Fibroblast of skin of left quadriceps (primary cell): ENCODE data around the gene HSPA1A.
"Not testable (repeated sequence)": the region's sequence is repeated elsewhere in the genome, so short reads cannot be mapped to it uniquely, and the experiment has no call there.

Source experiments
- DNase-seq, 2 experiments: peaks; one replicate each; pipeline ENCODE4 v3.0.0-alpha.2; 2013; ENCODE audit warnings: low read depth in 2 of 2

HSPA1A gene

GRCh38 chr6:31836474-31837368 lies 21.4 kb downstream of the HSPA1A start:
- DNase-seq: no peak

DNA sequence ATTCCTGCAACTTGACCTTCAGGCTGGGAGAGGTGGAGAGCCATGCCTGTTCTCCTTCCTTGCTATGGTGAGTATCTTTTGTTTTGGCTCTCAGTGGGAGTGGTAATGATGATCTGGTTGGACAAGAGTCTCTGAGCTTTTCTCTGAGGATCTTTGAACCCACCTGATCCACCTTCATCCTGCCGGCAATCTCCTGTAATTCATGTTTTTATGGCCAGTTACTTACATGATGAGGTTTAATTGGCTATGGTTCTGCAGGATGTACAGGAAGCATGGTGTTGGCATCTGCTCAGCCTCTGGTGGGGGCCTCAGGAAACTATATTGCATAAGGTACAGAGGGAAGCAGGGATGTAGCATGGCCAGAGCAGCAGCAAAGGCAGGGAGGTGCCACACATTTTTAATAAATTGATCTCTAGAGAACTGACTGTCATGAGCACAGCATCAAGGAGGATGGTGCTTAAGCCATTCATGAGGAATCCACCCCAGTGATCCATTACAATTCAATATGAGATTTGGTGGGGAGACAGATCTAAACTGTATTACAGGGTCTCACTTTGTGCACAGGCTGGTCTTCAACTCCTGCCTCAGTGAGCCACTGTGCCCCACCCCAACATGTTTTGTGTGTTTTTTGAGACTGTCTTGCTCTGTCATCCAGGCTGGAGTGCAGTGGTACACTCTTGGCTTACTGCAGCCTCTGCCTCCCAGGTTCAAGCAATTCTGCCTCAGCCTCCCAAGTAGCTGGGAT lies 22.2 kb downstream of the HSPA1A start:
- DNase-seq: no peak

DNA sequence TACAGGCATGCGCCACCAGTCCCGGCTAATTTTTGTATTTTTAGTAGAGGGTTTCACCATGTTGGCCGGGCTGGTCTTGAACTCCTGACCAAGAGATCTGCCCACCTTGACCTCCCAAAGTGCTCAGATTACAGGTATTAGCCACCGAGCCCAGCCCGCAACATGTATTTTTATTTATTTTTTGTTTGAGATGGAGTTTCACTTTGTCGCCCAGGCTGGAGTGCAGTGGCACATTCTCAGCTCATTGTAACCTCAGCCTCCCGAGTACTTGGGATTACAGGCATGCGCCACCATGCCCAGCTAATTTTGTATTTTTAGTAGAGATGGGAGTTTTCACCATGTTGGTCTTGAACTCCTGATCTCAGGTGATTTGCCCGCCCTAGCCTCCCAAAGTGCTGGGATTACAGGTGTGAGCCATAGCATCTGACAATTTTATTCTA lies 22.8 kb downstream of the HSPA1A start:
- not testable (repeated sequence) for DNase-seq

DNA sequence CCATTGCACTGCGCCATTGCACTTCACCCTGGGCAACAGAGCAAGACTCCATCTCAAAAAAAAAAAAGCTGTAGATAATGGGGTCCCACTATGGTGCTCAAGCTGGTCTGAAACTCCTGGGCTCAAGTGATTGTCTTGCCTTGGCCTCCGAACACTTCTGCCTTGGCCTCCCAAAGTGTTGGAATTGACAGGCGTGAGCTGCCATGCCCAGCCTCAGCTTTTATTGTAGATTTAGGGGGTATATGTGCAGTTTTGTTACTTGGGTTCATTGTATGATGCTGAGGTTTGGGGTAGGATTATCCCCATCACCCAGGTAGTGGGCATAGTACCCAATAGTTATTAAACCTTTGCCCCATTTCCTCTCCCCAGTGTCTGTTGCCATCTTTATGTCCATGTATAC lies 23.6 kb downstream of the HSPA1A start:
- no peak for DNase-seq

DNA sequence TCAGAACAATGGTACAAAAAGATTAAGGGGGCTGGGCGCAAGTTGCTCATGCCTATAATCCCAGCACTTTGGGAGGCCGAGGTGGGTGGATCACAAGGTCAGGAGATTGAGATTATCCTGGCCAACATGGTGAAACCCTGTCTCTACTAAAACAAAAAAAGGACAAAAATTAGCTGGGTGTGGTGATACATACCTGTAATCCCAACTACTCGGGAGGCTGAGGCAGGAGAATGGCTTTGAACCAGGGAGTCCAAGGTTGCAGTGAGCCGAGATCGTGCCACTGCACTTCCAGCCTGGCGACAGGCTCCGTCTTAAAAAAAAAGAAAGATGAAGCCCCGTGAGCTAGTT lies 24.4 kb downstream of the HSPA1A start:
- not testable (repeated sequence) for DNase-seq

DNA sequence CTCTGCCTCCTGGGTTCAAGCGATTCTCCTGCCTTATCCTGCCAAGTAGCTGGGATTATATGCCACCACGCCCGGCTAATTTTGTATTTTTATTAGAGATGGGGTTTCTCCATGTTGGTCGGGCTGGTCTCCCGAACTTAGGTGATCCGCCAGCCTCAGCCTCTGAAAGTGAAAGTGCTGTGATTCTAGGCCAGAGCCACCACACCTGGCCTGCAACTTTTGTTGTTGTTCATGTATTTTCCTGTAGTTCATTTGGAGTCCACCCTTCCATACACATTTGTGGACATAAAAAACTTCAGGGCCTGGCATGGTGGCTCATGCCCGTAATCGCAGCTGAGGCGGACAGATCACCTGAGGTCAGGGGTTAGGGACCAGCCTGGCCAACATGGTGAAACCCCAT lies 26.7 kb downstream of the HSPA1A start:
- no peak for DNase-seq

- DNase-seq: no peak
Observed at GRCh38 chr6:31844507-31844906, 29.2 kb downstream of the HSPA1A start.

GRCh38 chr6:31847276-31847978 lies 32.1 kb downstream of the HSPA1A start:
- no peak for DNase-seq

GRCh38 chr6:31850765-31851484 lies 35.6 kb downstream of the HSPA1A start:
- no peak for DNase-seq

- DNase-seq: no peak
Observed at GRCh38 chr6:31851485-31851832, 36.1 kb downstream of the HSPA1A start.

DNA sequence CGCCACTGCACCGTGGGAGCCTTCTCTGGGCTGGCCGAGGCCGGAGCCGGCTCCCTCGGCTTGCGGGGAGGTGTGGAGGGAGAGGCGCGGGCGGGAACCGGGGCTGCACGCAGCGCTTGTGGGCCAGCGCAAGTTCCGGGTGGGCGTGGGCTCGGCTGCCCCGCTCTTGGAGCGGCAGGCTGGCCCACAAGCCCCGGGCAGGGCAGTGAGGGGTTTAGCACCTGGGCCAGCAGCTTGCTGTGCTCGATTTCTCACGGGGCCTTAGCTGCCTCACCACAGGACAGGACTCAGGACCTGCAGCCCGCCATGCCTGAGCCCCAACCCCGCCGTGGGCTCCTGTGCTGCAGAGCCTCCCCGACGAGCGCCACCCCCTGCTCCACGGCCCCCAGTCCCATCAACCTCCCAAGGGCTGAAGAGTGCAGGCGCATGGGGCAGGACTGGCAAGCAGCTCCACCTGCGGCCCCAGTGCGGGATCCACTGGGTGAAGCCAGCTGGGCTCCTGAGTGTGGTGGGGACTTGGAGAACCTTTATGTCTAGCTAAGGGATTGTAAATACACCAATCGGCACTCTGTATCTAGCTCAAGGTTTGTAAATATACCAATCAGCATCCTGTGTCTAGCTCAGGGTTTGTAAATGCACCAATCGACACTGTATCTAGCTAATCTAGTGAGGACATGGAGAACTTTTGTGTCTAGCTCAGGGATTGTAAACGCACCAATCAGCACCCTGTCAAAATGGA lies 36.8 kb downstream of the HSPA1A start:
- DNase-seq: not testable (repeated sequence)

- not testable (repeated sequence) for DNase-seq
Observed at GRCh38 chr6:31857774-31858173, 42.4 kb downstream of the HSPA1A start.

DNA sequence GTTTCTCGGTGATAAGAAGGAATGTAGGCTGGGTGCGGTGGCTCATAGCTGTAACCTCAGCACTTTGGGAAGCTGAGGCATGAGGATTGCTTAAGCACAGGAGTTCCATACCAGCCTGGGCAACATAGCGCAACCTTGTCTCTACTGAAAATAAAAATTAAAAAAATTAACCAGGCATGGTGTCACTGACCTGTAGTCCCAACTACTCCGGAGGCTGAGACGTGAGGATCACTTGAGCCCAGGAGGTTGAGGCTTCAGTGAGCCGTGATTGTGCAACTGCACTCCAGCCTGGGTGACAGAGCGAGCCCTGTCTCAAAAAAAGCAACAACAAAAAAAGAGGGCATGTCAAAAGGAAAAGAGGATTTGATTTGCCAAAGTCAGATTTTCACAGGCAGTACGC lies 43.4 kb downstream of the HSPA1A start:
- DNase-seq: no peak

- no peak for DNase-seq
Observed at GRCh38 chr6:31859923-31860322, 44.6 kb downstream of the HSPA1A start.

DNA sequence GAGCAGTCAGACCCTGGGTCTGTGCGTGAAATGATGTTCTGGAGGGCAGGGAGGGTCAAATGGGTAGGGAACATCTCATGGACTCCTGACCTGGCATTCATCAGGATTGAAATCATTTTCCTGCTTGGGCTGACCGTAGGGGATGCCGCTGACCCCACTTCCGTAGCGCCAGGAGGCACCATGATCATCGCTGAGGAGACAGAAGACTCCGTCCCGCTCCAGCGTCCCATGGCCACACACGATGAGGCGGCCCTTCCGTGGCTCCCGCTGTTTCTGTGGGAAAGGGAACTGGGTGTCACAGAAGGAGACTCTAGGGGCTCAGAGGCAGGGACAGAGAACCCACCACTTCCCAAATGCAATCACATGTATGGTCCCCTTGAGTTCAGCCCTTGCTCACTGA lies 45.0 kb downstream of the HSPA1A start:
- DNase-seq: no peak

GRCh38 chr6:31861150-31861549 lies 45.8 kb downstream of the HSPA1A start:
- DNase-seq: no peak

DNA sequence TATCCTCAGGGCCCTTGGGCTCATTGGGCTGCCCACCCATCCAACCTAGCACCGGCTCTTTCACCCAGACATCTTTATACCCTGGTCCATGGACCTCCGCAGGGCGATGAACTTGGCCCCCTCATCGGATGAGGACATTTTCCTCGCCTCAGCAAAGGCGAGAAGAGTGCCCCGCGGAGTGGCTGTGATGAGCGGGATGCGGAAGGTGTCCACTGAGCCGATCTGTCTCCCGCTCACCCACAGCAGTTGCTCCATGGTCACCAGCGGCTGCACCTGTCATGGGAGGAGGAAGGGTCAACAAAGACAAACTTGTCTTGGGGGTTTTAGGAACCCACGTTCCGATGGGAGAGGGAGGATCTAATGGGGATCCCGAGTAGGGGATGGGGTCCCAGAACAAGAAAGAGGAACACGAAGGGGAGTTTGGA lies 46.6 kb downstream of the HSPA1A start:
- no peak for DNase-seq

DNA sequence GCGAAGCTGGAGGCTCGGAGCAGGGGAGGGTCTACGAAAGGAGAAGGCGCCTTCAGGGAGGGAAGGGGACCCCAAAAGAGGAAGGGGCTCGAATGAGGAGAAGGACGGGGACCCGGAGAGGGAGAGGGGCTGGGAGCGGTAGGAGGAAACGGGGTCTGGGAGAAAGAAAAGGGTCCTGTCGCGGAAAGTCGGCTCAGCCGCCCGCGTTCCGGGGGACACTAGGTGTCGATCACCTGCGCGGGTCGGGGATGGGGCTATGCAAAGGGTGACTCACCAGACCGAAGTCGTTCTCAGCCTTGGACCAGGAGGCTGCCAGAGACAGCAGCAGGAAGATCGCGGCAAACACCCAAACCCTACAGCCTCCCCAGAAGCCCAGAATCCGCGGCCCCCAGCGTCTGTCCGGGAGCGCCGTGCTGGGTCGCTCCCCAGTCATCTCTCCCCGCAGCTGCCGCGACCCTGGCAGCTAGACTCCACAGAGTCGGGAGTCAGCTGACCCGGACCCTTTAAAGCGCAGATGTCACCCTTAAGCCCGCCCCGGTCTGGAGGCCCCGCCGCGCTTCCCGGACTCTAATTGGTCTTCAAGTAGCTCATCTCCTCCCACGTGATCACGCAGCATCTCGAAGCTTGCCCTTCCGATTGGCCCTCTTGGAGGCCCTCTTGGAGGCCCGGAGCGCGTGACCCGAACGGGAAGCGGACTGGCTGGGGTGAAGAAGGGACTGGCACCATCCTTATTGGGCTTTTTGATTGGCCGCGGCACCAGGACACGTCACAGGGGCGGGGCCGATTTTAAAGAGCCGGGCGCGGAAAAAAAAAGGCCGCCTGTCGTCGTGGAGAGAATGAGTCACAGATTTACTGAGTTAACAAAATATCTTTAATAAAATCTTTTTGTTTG lies 47.2 kb downstream of the HSPA1A start, which contains the start of gene NEU1:
Gene NEU1, minus strand, starts transcription at position 478 of the 892 bp plus-strand sequence. Its CDS starts 45 bp downstream, at position 433.
- peak; percentile 100 for DNase-seq

DNA sequence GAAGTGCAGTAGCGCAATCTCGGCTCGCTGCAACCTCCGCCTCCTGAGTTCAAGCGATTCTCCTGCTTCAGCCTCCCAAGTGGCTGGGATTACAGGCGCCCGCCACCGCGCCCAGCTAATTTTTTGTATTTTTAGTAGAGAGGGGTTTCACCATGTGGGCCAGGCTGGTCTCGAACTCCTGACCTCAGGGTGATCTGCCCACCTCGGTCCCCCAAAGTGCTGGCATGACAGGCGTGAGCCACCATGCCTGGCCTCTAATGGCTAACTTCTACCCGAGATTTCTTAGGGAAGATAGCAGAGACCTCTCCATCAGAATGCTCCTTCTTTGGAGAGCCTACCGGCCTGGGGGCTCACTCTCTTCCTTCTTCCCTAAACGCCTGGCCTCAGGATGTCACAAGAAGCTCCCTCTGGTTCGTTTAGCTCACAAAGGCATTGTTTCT lies 48.8 kb downstream of the HSPA1A start:
- DNase-seq: not testable (repeated sequence)

- no peak for DNase-seq
Observed at GRCh38 chr6:31864818-31865204, 49.5 kb downstream of the HSPA1A start.
